Type B pancreatic cell (in vitro differentiated cells): Measurements from ENCODE around the gene HLTF. TPM values are rescaled to one million over a fixed set of nuclear protein-coding genes. Genes with fewer than 3 reads are reported as not detected.

Experiments used
- DNase-seq: peaks from one replicate; pipeline ENCODE4 v3.0.0; 2021; ENCODE audit warnings: mixed read lengths; ENCODE audit not compliant: unreplicated experiment; ENCODE audit errors: extremely low spot score
- H3K27ac Mint-ChIP-seq: 2 replicates; pipeline ENCODE4 v1.8.0; 2021; ENCODE audit warnings: mild to moderate bottlenecking, mixed read lengths
- H3K27me3 Mint-ChIP-seq: 2 replicates; pipeline ENCODE4 v1.8.0; 2021; ENCODE audit warnings: mixed read lengths
- H3K36me3 Mint-ChIP-seq: 2 replicates; pipeline ENCODE4 v1.8.0; 2021; ENCODE audit warnings: mixed read lengths
- H3K4me1 Mint-ChIP-seq: one replicate; pipeline ENCODE4 v1.8.0; 2021; ENCODE audit warnings: mixed read lengths; ENCODE audit not compliant: unreplicated experiment
- H3K4me3 Mint-ChIP-seq: 2 replicates; pipeline ENCODE4 v1.8.0; 2021; ENCODE audit warnings: mild to moderate bottlenecking, mixed read lengths
- H3K9me3 Mint-ChIP-seq: 2 replicates; pipeline ENCODE4 v1.8.0; 2021; ENCODE audit warnings: mixed read lengths
- total RNA-seq: library from RNA; stranded (reverse); gene quantifications from 2 replicates; pipeline ENCODE4 v1.2.1, GENCODE V29; 2021; ENCODE audit warnings: low replicate concordance
- TF ChIP-seq, protein P1 (sequence below): fragments of 200-600 bp; sonication (generic); conservative IDR thresholded peaks from 2 replicates; pipeline ENCODE4 v1.5.0; 2021; ENCODE audit warnings: antibody characterized with exemption, mild to moderate bottlenecking

HLTF gene
- total RNA-seq, 1 donor from 2014 or later = 49.9 TPM

DNA sequence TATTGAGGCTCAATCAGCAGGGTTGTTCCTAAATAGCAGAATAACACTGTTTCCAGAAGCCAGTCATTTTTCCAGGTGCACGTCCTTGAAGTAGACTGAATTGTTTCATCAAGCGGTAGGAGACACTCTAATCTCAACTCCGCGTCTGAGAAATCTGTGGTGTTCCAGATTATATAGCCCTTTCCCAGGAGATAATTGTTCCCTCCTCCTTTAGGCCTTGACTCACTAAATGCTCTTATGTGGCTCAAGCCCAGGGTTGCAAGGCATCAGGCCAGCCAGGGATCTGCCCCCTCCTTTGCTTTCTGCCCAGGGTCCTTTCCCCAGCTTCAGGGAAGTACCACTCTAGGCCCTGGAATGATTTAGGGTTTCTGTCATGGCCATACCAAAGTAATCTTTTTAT lies 5.7 kb upstream of the HLTF start:
- Mint-ChIP-seq H3K9me3 (no peaks in the 10 kb centered on the region), H3K27ac (no peak overlapping the region), H3K36me3 (no peaks in the 10 kb centered on the region), H3K27me3 (no peaks in the 10 kb centered on the region), H3K4me1 (no peaks in the 10 kb centered on the region), H3K4me3 (no peak overlapping the region)
- DNase-seq = no peak
- TF ChIP-seq, protein P1, sequence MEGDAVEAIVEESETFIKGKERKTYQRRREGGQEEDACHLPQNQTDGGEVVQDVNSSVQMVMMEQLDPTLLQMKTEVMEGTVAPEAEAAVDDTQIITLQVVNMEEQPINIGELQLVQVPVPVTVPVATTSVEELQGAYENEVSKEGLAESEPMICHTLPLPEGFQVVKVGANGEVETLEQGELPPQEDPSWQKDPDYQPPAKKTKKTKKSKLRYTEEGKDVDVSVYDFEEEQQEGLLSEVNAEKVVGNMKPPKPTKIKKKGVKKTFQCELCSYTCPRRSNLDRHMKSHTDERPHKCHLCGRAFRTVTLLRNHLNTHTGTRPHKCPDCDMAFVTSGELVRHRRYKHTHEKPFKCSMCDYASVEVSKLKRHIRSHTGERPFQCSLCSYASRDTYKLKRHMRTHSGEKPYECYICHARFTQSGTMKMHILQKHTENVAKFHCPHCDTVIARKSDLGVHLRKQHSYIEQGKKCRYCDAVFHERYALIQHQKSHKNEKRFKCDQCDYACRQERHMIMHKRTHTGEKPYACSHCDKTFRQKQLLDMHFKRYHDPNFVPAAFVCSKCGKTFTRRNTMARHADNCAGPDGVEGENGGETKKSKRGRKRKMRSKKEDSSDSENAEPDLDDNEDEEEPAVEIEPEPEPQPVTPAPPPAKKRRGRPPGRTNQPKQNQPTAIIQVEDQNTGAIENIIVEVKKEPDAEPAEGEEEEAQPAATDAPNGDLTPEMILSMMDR = no peak

DNA sequence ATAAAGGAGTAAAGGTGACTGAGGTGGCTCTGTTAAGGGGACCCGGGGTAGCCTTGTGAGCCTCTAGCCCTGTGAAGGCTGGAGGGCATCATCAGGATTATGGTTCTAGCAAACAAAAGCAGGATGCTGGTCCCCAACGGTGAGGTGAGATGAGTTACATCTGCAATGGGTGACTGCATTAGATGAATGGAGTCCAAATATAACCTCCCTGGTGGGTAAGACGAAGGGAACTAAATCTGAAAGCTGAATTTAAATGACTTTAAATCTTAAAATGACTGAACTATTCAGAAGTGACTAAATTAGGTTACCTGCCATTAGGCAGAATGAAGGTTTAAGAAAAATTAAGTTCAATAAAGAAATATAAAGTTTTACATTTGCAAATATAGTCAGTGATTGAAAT lies 4.6 kb upstream of the HLTF start:
- H3K9me3 Mint-ChIP-seq = peaks cover 4% of the 10 kb centered on the region
- no peaks in the 10 kb centered on the region for H3K36me3 Mint-ChIP-seq
- TF ChIP-seq, protein P1 = no peak
- DNase-seq = no peak
- no peak overlapping the region for H3K4me3 Mint-ChIP-seq
- no peaks in the 10 kb centered on the region for H3K4me1 Mint-ChIP-seq
- no peaks in the 10 kb centered on the region for H3K27me3 Mint-ChIP-seq
- no peak overlapping the region for H3K27ac Mint-ChIP-seq

DNA sequence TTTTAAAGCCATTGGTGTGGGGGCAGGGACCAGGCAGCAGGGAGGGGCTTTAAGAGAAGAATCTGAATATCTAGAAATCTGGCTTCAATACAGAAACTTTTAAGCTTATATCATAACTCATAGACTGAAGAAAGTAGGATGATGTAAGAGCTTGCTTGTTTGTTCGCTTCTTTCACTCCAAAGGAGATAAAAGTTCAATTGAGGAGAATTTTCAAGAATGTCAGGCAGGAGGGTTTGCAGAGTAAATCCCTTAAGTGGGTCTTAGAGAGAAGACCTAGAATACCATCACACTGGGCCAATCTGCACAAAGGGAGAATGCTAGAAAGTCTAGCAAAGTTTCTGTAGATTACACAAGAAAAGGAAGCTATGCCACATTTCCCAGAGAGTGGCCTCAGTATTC lies 4.1 kb upstream of the HLTF start:
- H3K9me3 Mint-ChIP-seq = peaks cover 4% of the 10 kb centered on the region
- H3K27ac Mint-ChIP-seq = no peak overlapping the region
- no peaks in the 10 kb centered on the region for H3K27me3 Mint-ChIP-seq
- H3K4me1 Mint-ChIP-seq = peaks cover 4% of the 10 kb centered on the region
- H3K36me3 Mint-ChIP-seq = peaks cover 3% of the 10 kb centered on the region
- no peak for DNase-seq
- H3K4me3 Mint-ChIP-seq = no peak overlapping the region
- TF ChIP-seq, protein P1 = no peak

DNA sequence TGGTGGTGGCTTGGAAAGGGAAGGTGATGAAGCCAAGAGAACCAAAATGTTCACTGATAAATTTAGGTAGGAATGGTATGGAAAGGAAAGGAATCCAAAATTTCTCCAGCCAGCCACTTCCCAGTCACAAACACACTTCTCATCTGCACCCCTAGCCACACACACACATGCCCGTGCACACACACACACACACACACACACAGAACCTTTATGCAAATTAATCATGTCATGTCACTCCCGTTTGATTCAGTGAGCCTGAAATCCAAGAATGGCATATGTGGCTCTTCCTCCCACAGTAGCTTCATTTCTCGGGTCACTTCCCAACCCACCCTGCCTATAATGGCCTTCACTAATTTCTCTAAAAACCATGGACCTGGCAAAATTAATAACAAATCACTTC lies 3.1 kb upstream of the HLTF start:
- no peak for DNase-seq
- peaks cover 13% of the 10 kb centered on the region for H3K4me1 Mint-ChIP-seq
- peaks cover 11% of the 10 kb centered on the region for H3K36me3 Mint-ChIP-seq
- H3K27me3 Mint-ChIP-seq = no peaks in the 10 kb centered on the region
- TF ChIP-seq, protein P1 = no peak
- H3K9me3 Mint-ChIP-seq = peaks cover 8% of the 10 kb centered on the region
- no peak overlapping the region for H3K4me3 Mint-ChIP-seq
- H3K27ac Mint-ChIP-seq = no peak overlapping the region

DNA sequence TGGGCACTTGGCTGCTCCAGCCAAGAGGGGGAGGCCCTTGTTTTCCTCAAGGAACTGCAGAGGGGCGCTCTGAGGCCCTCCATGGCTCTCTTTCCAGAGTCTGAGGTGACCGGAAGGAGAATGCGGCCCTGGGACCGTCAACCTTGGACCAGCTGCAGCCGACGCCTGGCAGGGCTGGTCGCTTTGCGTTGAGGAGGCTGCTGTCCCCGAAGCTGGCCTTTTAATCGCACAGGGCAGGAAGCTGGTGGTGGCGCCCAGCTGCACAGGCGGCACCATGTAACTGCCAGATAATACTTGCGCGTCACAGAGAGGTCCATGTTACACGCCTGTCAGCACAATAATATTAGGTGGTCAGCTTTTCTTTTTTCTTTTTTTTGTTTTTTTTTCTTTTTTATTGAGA lies 875 bp upstream of the HLTF start:
- H3K9me3 Mint-ChIP-seq = peaks cover 12% of the 10 kb centered on the region
- peaks cover 22% of the 10 kb centered on the region for H3K36me3 Mint-ChIP-seq
- H3K4me3 Mint-ChIP-seq = no peak overlapping the region
- no peak overlapping the region for H3K27ac Mint-ChIP-seq
- DNase-seq = no peak
- peaks cover 17% of the 10 kb centered on the region for H3K4me1 Mint-ChIP-seq
- TF ChIP-seq, protein P1 = no peak
- no peaks in the 10 kb centered on the region for H3K27me3 Mint-ChIP-seq

DNA sequence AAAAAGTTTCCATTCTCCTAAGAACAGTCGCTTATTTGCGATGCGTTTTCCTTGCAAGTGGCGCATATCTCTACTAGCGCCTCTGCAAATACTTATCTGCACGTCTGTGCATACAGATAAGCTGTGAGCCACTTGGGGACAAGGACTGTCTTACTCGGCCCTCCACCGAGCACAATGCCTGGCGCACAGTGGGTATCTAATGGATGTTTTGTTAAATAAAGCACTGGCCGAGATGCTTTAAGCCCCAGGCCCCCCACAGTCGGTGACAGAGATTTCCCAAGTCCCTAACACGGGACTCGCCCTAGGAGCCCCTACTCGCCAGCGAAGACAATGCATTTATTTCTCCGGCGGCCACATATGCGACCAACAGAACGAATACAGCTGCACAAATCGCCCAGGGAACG lies 503 bp downstream of the HLTF start:
- Mint-ChIP-seq H3K27ac (peak overlapping the region; percentile 87), H3K36me3 (peaks cover 23% of the 10 kb centered on the region), H3K27me3 (no peaks in the 10 kb centered on the region), H3K4me3 (peak overlapping the region; percentile 99), H3K9me3 (peaks cover 12% of the 10 kb centered on the region), H3K4me1 (peaks cover 17% of the 10 kb centered on the region)
- no peak for DNase-seq
- TF ChIP-seq, protein P1 = no peak
